ENCODE measurements around the gene SLC30A2. TPM values are rescaled to one million over a fixed set of nuclear protein-coding genes. Genes with fewer than 3 reads are reported as not detected.

The SLC30A2 gene
- total and polyA plus RNA-seq, 9 of the 15 experiments (the other 6 are each of a cell fraction or from before 2014, with no cell fraction given) = 0.01 to 0.18 (median 0.06) TPM; not detected in 3

DNA sequence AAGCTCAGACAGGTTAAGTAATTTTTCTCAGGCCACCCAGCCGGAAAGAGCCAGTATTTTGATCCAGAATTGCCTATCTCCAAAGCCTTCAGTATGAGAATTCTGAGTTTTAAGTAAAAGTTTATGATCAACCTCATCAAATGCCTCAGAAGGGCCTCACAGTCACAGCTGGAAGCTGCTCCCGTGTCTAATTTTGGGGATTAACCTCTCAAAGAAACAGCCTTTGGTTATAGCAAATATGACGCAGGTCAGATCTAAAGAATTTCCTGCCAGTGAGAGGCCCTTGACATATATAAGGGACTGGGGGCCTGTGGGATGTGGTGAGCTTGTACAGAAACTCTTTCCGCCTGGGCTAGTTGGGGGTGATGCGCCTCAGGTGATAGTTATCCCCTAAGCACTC lies 22.1 kb downstream of the SLC30A2 start (continued):
- TF ChIP-seq, protein P1, sequence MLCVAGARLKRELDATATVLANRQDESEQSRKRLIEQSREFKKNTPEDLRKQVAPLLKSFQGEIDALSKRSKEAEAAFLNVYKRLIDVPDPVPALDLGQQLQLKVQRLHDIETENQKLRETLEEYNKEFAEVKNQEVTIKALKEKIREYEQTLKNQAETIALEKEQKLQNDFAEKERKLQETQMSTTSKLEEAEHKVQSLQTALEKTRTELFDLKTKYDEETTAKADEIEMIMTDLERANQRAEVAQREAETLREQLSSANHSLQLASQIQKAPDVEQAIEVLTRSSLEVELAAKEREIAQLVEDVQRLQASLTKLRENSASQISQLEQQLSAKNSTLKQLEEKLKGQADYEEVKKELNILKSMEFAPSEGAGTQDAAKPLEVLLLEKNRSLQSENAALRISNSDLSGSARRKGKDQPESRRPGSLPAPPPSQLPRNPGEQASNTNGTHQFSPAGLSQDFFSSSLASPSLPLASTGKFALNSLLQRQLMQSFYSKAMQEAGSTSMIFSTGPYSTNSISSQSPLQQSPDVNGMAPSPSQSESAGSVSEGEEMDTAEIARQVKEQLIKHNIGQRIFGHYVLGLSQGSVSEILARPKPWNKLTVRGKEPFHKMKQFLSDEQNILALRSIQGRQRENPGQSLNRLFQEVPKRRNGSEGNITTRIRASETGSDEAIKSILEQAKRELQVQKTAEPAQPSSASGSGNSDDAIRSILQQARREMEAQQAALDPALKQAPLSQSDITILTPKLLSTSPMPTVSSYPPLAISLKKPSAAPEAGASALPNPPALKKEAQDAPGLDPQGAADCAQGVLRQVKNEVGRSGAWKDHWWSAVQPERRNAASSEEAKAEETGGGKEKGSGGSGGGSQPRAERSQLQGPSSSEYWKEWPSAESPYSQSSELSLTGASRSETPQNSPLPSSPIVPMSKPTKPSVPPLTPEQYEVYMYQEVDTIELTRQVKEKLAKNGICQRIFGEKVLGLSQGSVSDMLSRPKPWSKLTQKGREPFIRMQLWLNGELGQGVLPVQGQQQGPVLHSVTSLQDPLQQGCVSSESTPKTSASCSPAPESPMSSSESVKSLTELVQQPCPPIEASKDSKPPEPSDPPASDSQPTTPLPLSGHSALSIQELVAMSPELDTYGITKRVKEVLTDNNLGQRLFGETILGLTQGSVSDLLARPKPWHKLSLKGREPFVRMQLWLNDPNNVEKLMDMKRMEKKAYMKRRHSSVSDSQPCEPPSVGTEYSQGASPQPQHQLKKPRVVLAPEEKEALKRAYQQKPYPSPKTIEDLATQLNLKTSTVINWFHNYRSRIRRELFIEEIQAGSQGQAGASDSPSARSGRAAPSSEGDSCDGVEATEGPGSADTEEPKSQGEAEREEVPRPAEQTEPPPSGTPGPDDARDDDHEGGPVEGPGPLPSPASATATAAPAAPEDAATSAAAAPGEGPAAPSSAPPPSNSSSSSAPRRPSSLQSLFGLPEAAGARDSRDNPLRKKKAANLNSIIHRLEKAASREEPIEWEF (CRISPR knock-in tag; IDR thresholded peaks at IDR 0.05) = no peak
- no peak for TF ChIP-seq ZNF274 (IDR thresholded peaks at IDR 0.05; ENCODE audit: borderline replicate concordance, low read depth, low read length)
- TF ChIP-seq ZNF707 (CRISPR knock-in tag; conservative IDR thresholded peaks at IDR 0.05) = no peak
- no peak for TF ChIP-seq TAL1 (IDR thresholded peaks at IDR 0.05)
- no peak for TF ChIP-seq ETV6 (IDR thresholded peaks at IDR 0.05; ENCODE audit: borderline replicate concordance in 1 of 2, low read depth in 2 of 2, low read length in 1 of 2)
- TF ChIP-seq ETV6 (CRISPR knock-in tag; IDR thresholded peaks at IDR 0.05; ENCODE audit: borderline replicate concordance) = no peak
- TF ChIP-seq PHB2 (IDR thresholded peaks at IDR 0.05; ENCODE audit: low read depth) = no peak
- TF ChIP-seq ZNF347 (CRISPR knock-in tag; IDR thresholded peaks at IDR 0.05; ENCODE audit: low read depth) = no peak
- no peak for TF ChIP-seq HNRNPK (IDR thresholded peaks at IDR 0.05; ENCODE audit: low read depth, low read length, poor library complexity, severe bottlenecking)
- TF ChIP-seq TRIM24 (IDR thresholded peaks at IDR 0.05) = no peak
- TF ChIP-seq, protein P2, sequence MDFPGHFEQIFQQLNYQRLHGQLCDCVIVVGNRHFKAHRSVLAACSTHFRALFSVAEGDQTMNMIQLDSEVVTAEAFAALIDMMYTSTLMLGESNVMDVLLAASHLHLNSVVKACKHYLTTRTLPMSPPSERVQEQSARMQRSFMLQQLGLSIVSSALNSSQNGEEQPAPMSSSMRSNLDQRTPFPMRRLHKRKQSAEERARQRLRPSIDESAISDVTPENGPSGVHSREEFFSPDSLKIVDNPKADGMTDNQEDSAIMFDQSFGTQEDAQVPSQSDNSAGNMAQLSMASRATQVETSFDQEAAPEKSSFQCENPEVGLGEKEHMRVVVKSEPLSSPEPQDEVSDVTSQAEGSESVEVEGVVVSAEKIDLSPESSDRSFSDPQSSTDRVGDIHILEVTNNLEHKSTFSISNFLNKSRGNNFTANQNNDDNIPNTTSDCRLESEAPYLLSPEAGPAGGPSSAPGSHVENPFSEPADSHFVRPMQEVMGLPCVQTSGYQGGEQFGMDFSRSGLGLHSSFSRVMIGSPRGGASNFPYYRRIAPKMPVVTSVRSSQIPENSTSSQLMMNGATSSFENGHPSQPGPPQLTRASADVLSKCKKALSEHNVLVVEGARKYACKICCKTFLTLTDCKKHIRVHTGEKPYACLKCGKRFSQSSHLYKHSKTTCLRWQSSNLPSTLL (IDR thresholded peaks at IDR 0.05) = no peak
- no peak for TF ChIP-seq ZNF561 (CRISPR knock-in tag; conservative IDR thresholded peaks at IDR 0.05)
